Panc1 (cell line): Measurements from ENCODE around the gene ADK. TPM values are rescaled to one million over a fixed set of nuclear protein-coding genes. Genes with fewer than 3 reads are reported as not detected.

Experiments
- ATAC-seq: fragments of 200-7000 bp; cut with Tn5 transposase; 2 replicates; pipeline ENCODE4 v1.9.1; 2020; ENCODE audit warnings: mild to moderate bottlenecking, moderate library complexity
- BruUV-seq: library from RNA; stranded (reverse); fragments of 400-500 nt; replicated peaks from 2 replicates; lab custom pipeline; 2021; lab: Mats Ljungman, UMichigan
- CTCF ChIA-PET: fragments of 300-600 bp; sonication (Branson Sonifier 250); formaldehyde crosslinking; loops from one replicate; lab custom pipeline; 2022; ENCODE audit warnings: antibody characterized with exemption; lab: Charles Lee
- POLR2A ChIA-PET: fragments of 300-600 bp; sonication (Branson Sonifier 250); formaldehyde crosslinking; loops from one replicate; lab custom pipeline; 2022; ENCODE audit warnings: antibody characterized with exemption; lab: Charles Lee
- DNase-seq: peaks from one replicate; pipeline ENCODE4 v3.0.0-alpha.2; 2010; ENCODE audit warnings: low read depth, low spot score
- H3K27ac ChIP-seq: 2 replicates; pipeline ENCODE4 v1.5.1; 2011; ENCODE audit warnings: mild to moderate bottlenecking, low read length, inconsistent platforms
- H3K27me3 ChIP-seq: fragments of 200-500 bp; sonication (Bioruptor generic); 2 replicates; pipeline ENCODE4 v1.6.0; 2014; ENCODE audit warnings: low read length, inconsistent platforms; ENCODE audit not compliant: control insufficient read depth, insufficient read depth
- H3K36me3 ChIP-seq: fragments of 200-500 bp; sonication (Bioruptor generic); 2 replicates; pipeline ENCODE4 v1.5.1; 2014; ENCODE audit warnings: inconsistent platforms, mild to moderate bottlenecking, low read length, moderate library complexity; ENCODE audit not compliant: control insufficient read depth, insufficient read depth
- H3K4me1 ChIP-seq: 2 replicates; pipeline ENCODE4 v1.5.1; 2011; ENCODE audit warnings: inconsistent platforms, mild to moderate bottlenecking, low read length, moderate library complexity; ENCODE audit not compliant: control insufficient read depth, insufficient read depth
- H3K4me3 ChIP-seq, 2 experiments: 2 replicates each; pipeline ENCODE4 v1.5.1; 2011 to 2012; ENCODE audit warnings: low read depth in 2 of 2, low read length in 2 of 2, mild to moderate bottlenecking in 2 of 2, inconsistent platforms in 1 of 2, moderate library complexity in 1 of 2
- H3K9me3 ChIP-seq: fragments of 200-500 bp; sonication (Bioruptor generic); 2 replicates; pipeline ENCODE4 v1.5.1; 2014; ENCODE audit warnings: low read depth, mild to moderate bottlenecking, inconsistent platforms, low read length, moderate library complexity; ENCODE audit not compliant: control insufficient read depth, insufficient read depth
- POLR2AphosphoS5 ChIP-seq: IDR thresholded peaks from 2 replicates; pipeline ENCODE4 v1.6.1; 2012; ENCODE audit warnings: mild to moderate bottlenecking, low read depth, low read length, moderate library complexity
- SIN3A ChIP-seq: IDR thresholded peaks from 2 replicates; pipeline ENCODE4 v1.6.1; 2012; ENCODE audit warnings: low read depth, mild to moderate bottlenecking, low read length, moderate library complexity, borderline replicate concordance; ENCODE audit not compliant: insufficient read depth
- TCF7L2 ChIP-seq: IDR thresholded peaks from 2 replicates; pipeline ENCODE4 v1.6.1; 2011; ENCODE audit warnings: mild to moderate bottlenecking, low read depth, low read length, inconsistent platforms
- in situ Hi-C: cut with HindIII; loops from 2 replicates; pipeline ENCODE4 v1.10.0; 2016; ENCODE audit warnings: low sequenced_read_pairs, low pct_unique_long_range_greater_than_20kb
- intact Hi-C: fragments of 100-400 bp; cut with micrococcal nuclease; formaldehyde crosslinking; loops from one replicate; pipeline ENCODE4 v1.10.0; 2022; ENCODE audit not compliant: unreplicated experiment
- total RNA-seq: library from RNA; stranded (reverse); gene quantifications from one replicate; pipeline ENCODE4 v1.2.1, GENCODE V29; 2021; ENCODE audit not compliant: unreplicated experiment
- TF ChIP-seq, protein P1 (sequence below): fragments of 450-650 bp; IDR thresholded peaks from 2 replicates; pipeline ENCODE4 v1.5.1; 2017; ENCODE audit warnings: mild to moderate bottlenecking
- TF ChIP-seq, protein P2 (sequence below), 2 experiments: IDR thresholded peaks; 2 replicates each; pipeline ENCODE4 v1.6.1; 2011 to 2012; ENCODE audit warnings: low read depth in 2 of 2, control low read depth in 1 of 2, low read length in 1 of 2, mild to moderate bottlenecking in 1 of 2, moderate library complexity in 1 of 2; ENCODE audit not compliant: insufficient read depth in 1 of 2

The ADK gene
- total RNA-seq, 1 experiment from 2014 or later, result 64.5 TPM

DNA sequence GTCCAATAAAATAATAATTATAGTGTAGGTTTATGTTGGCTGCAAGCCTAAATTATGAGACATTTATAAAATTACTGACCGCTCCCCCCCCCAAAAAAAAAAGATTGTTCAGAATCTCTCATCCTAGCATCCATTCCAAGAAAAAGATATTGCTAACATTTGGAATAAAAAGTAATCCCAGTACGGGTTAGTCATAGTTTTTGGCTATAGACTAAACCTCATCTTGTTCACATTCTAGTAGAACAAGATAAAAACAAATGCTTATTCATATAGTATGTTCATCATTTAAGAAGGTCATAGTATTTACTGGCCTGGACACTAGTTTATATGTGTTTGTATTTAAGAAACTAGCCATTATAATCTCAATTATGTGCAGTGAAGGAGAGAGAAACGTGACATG lies 44.0 kb downstream of the ADK start:
- no peak overlapping the region for H3K4me3 ChIP-seq
- H3K27ac ChIP-seq, result no peak overlapping the region
- CTCF ChIA-PET, result interaction anchor here (0.8 kb wide), 1 partner anchor 18 kb away, joined by 3 read pairs; no protein-coding TSS in a partner anchor
- BruUV-seq, result no TSS peak
- H3K9me3 ChIP-seq, result no peaks in the 10 kb centered on the region
- TF ChIP-seq POLR2AphosphoS5, result no peak
- no peaks in the 10 kb centered on the region for H3K27me3 ChIP-seq
- ATAC-seq (no peak), DNase-seq (no peak)
- in situ Hi-C loops (no loop called here), intact Hi-C loops (no loop called here)
- no peaks in the 10 kb centered on the region for H3K36me3 ChIP-seq
- peaks cover 27% of the 10 kb centered on the region for H3K4me1 ChIP-seq
- POLR2A ChIA-PET, result no interaction called here

DNA sequence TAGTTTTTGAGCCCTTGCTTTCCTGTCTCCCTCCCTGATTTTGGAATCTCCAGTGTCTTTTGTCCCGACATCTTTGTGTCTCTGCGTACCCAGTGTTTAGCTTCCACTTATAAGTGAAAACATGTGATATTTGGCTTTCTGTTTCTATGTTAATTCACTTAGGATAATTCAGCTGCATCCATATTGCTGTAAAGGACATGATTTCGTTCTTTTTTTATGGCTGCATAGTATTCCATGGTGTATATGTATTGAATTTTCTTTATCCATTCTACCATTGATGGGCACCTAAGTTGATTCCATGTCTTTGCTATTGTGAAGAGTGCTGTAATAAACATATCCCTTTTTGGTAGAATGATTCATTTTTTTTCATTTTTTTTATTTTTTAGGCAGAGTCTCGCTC lies 48.3 kb downstream of the ADK start:
- intact Hi-C loops (no loop called here), in situ Hi-C loops (no loop called here)
- H3K9me3 ChIP-seq, result no peaks in the 10 kb centered on the region
- TF ChIP-seq TCF7L2 (no peak), POLR2AphosphoS5 (no peak), SIN3A (no peak)
- TF ChIP-seq, protein P1, sequence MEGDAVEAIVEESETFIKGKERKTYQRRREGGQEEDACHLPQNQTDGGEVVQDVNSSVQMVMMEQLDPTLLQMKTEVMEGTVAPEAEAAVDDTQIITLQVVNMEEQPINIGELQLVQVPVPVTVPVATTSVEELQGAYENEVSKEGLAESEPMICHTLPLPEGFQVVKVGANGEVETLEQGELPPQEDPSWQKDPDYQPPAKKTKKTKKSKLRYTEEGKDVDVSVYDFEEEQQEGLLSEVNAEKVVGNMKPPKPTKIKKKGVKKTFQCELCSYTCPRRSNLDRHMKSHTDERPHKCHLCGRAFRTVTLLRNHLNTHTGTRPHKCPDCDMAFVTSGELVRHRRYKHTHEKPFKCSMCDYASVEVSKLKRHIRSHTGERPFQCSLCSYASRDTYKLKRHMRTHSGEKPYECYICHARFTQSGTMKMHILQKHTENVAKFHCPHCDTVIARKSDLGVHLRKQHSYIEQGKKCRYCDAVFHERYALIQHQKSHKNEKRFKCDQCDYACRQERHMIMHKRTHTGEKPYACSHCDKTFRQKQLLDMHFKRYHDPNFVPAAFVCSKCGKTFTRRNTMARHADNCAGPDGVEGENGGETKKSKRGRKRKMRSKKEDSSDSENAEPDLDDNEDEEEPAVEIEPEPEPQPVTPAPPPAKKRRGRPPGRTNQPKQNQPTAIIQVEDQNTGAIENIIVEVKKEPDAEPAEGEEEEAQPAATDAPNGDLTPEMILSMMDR, result no peak
- TF ChIP-seq, protein P2, sequence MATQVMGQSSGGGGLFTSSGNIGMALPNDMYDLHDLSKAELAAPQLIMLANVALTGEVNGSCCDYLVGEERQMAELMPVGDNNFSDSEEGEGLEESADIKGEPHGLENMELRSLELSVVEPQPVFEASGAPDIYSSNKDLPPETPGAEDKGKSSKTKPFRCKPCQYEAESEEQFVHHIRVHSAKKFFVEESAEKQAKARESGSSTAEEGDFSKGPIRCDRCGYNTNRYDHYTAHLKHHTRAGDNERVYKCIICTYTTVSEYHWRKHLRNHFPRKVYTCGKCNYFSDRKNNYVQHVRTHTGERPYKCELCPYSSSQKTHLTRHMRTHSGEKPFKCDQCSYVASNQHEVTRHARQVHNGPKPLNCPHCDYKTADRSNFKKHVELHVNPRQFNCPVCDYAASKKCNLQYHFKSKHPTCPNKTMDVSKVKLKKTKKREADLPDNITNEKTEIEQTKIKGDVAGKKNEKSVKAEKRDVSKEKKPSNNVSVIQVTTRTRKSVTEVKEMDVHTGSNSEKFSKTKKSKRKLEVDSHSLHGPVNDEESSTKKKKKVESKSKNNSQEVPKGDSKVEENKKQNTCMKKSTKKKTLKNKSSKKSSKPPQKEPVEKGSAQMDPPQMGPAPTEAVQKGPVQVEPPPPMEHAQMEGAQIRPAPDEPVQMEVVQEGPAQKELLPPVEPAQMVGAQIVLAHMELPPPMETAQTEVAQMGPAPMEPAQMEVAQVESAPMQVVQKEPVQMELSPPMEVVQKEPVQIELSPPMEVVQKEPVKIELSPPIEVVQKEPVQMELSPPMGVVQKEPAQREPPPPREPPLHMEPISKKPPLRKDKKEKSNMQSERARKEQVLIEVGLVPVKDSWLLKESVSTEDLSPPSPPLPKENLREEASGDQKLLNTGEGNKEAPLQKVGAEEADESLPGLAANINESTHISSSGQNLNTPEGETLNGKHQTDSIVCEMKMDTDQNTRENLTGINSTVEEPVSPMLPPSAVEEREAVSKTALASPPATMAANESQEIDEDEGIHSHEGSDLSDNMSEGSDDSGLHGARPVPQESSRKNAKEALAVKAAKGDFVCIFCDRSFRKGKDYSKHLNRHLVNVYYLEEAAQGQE (IDR thresholded peaks at IDR 0.05; ENCODE audit: insufficient read depth in 1 of 2, low read depth in 2 of 2, low read length in 1 of 2), result no peak
- H3K4me1 ChIP-seq, result peaks cover 6% of the 10 kb centered on the region; the same call in 1 of the 2 replicates
- DNase-seq (no peak), ATAC-seq (no peak)
- H3K4me3 ChIP-seq, result no peak overlapping the region
- ChIA-PET CTCF (no interaction called here), POLR2A (no interaction called here)
- H3K27me3 ChIP-seq, result no peaks in the 10 kb centered on the region
- no peak overlapping the region for H3K27ac ChIP-seq
- no peaks in the 10 kb centered on the region for H3K36me3 ChIP-seq
- no TSS peak for BruUV-seq

DNA sequence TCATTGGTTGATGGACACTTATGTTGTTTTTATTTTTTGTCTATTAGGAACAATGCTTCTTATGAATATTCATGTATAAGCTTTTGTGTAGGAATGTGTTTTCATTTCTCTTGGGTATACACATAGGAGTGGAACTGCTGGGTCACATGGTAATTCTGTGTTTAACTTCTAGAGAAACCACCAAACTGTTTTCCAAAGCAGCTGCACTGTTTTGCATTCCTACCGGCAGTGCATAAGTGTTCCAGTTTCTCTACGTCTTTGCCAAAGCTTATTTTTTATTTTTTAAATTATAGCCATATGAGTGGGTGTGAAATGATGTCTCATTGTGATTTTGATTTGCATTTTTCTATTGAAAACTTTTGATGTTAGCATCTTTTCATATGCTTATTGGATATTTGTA lies 51.3 kb downstream of the ADK start:
- H3K4me3 ChIP-seq, result no peak overlapping the region
- in situ Hi-C loops (no loop called here), intact Hi-C loops (no loop called here)
- no peaks in the 10 kb centered on the region for H3K27me3 ChIP-seq
- ATAC-seq, result no peak
- no peak for DNase-seq
- H3K27ac ChIP-seq, result no peak overlapping the region
- no TSS peak for BruUV-seq
- H3K36me3 ChIP-seq, result no peaks in the 10 kb centered on the region
- H3K9me3 ChIP-seq, result no peaks in the 10 kb centered on the region
- TF ChIP-seq, protein P1, result no peak
- no peak for TF ChIP-seq TCF7L2
- TF ChIP-seq, protein P2 (IDR thresholded peaks at IDR 0.05; ENCODE audit: insufficient read depth in 1 of 2, low read depth in 2 of 2, low read length in 1 of 2), result no peak
- no peak for TF ChIP-seq POLR2AphosphoS5
- TF ChIP-seq SIN3A, result no peak
- POLR2A ChIA-PET, result no interaction called here
- H3K4me1 ChIP-seq, result no peaks in the 10 kb centered on the region; the same call in 1 of the 2 replicates
- CTCF ChIA-PET, result no interaction called here
